Measurements from ENCODE around the gene TMEM131. TPM values are rescaled to one million over a fixed set of nuclear protein-coding genes. Genes with fewer than 3 reads are reported as not detected.
"Not testable (repeated sequence)": the region's sequence is repeated elsewhere in the genome, so short reads cannot be mapped to it uniquely, and the experiment has no call there.

TMEM131 gene
- total and polyA plus RNA-seq, 7 donors = 4.8 to 37.5 (median 24.3) TPM

GRCh38 chr2:97845133-97845532 is 150.6 kb downstream of the TMEM131 start:
- no peaks in the 10 kb centered on the region for H3K4me1 ChIP-seq
- TF ChIP-seq EP300 (IDR thresholded peaks at IDR 0.05) (no peak), POLR2AphosphoS5 (IDR thresholded peaks at IDR 0.05) (no peak), POLR2A (IDR thresholded peaks at IDR 0.05) (no peak), CTCF (IDR thresholded peaks at IDR 0.05) (no peak)
- no peak for DNase-seq
- no peak overlapping the region for H3K4me3 ChIP-seq
- no peaks in the 10 kb centered on the region for H3K27me3 ChIP-seq
- no peaks in the 10 kb centered on the region for H3K9me3 ChIP-seq
- H3K36me3 ChIP-seq = peaks cover 0 to 16% (median 6%) of the 10 kb centered on the region in 4 donors
- H3K27ac ChIP-seq = no peak overlapping the region
- intact Hi-C loops (cut with DNase I) = no loop called here
- 66 to 69% methylated on average over 4 of the region's 4 CpGs for WGBS, 2 donors

GRCh38 chr2:97844311-97844859 is 151.4 kb downstream of the TMEM131 start:
- Histone ChIP-seq H3K9me3 (no peaks in the 10 kb centered on the region), H3K27ac (no peak overlapping the region), H3K4me1 (no peaks in the 10 kb centered on the region), H3K4me3 (no peak overlapping the region), H3K36me3 (peaks cover 0 to 23% (median 7%) of the 10 kb centered on the region in 4 donors), H3K27me3 (no peaks in the 10 kb centered on the region)
- WGBS, 2 donors = 19 to 64% methylated on average over 2 of the region's 2 CpGs
- no peak for DNase-seq
- intact Hi-C loops (cut with DNase I) = no loop called here
- TF ChIP-seq POLR2AphosphoS5 (IDR thresholded peaks at IDR 0.05) (no peak), CTCF (IDR thresholded peaks at IDR 0.05) (no peak), EP300 (IDR thresholded peaks at IDR 0.05) (no peak), POLR2A (IDR thresholded peaks at IDR 0.05) (no peak)

GRCh38 chr2:97840198-97840597 is 155.6 kb downstream of the TMEM131 start:
- DNase-seq = no peak
- intact Hi-C loops (cut with DNase I) = no loop called here
- WGBS, 2 donors = 95% methylated on average over 6 of the region's 6 CpGs
- no peak overlapping the region for H3K4me3 ChIP-seq
- no peaks in the 10 kb centered on the region for H3K27me3 ChIP-seq
- H3K4me1 ChIP-seq = no peaks in the 10 kb centered on the region
- TF ChIP-seq POLR2AphosphoS5 (IDR thresholded peaks at IDR 0.05) (no peak), POLR2A (IDR thresholded peaks at IDR 0.05) (no peak), EP300 (IDR thresholded peaks at IDR 0.05) (no peak), CTCF (IDR thresholded peaks at IDR 0.05) (no peak)
- H3K36me3 ChIP-seq = peaks cover 0 to 39% (median 7%) of the 10 kb centered on the region in 4 donors
- no peak overlapping the region for H3K27ac ChIP-seq
- H3K9me3 ChIP-seq = no peaks in the 10 kb centered on the region

GRCh38 chr2:97834610-97835009 is 161.1 kb downstream of the TMEM131 start:
- H3K9me3 ChIP-seq = no peaks in the 10 kb centered on the region
- H3K27ac ChIP-seq = no peak overlapping the region
- TF ChIP-seq EP300 (IDR thresholded peaks at IDR 0.05) = no peak
- TF ChIP-seq CTCF (IDR thresholded peaks at IDR 0.05) = no peak
- TF ChIP-seq POLR2AphosphoS5 (IDR thresholded peaks at IDR 0.05) = no peak
- TF ChIP-seq POLR2A (IDR thresholded peaks at IDR 0.05) = no peak
- H3K27me3 ChIP-seq = no peaks in the 10 kb centered on the region
- DNase-seq = no peak
- peaks cover 0 to 27% (median 0%) of the 10 kb centered on the region in 4 donors for H3K36me3 ChIP-seq
- H3K4me3 ChIP-seq = no peak overlapping the region
- WGBS, 2 donors = 71 to 82% methylated on average over 1 of the region's 1 CpG
- intact Hi-C loops (cut with DNase I) = no loop called here
- peaks cover 0 to 8% (median 0%) of the 10 kb centered on the region in 4 donors for H3K4me1 ChIP-seq

GRCh38 chr2:97831121-97831520 is 164.6 kb downstream of the TMEM131 start:
- intact Hi-C loops (cut with DNase I) = no loop called here
- no peak overlapping the region for H3K4me3 ChIP-seq
- no peaks in the 10 kb centered on the region for H3K27me3 ChIP-seq
- H3K4me1 ChIP-seq = peaks cover 0 to 8% (median 0%) of the 10 kb centered on the region in 4 donors
- DNase-seq = no peak
- H3K9me3 ChIP-seq = no peaks in the 10 kb centered on the region
- TF ChIP-seq POLR2AphosphoS5 (IDR thresholded peaks at IDR 0.05) (no peak), CTCF (IDR thresholded peaks at IDR 0.05) (no peak), EP300 (IDR thresholded peaks at IDR 0.05) (no peak), POLR2A (IDR thresholded peaks at IDR 0.05) (no peak)
- 73 to 81% methylated on average over 2 of the region's 2 CpGs for WGBS, 2 donors
- no peak overlapping the region for H3K27ac ChIP-seq
- peaks cover 0 to 22% (median 0%) of the 10 kb centered on the region in 4 donors for H3K36me3 ChIP-seq

GRCh38 chr2:97829255-97829654 is 166.5 kb downstream of the TMEM131 start:
- H3K27ac ChIP-seq; intact Hi-C loops (cut with DNase I); H3K9me3 ChIP-seq; H3K4me1 ChIP-seq; H3K27me3 ChIP-seq; H3K4me3 ChIP-seq; DNase-seq: not testable (repeated sequence)
- peaks cover 0 to 13% (median under 1%) of the 10 kb centered on the region in 4 donors for H3K36me3 ChIP-seq
- WGBS, 2 donors = 98% methylated on average over 10 of the region's 10 CpGs

- H3K4me1 ChIP-seq; H3K27me3 ChIP-seq; intact Hi-C loops (cut with DNase I); DNase-seq; H3K4me3 ChIP-seq; H3K9me3 ChIP-seq; H3K27ac ChIP-seq: not testable (repeated sequence)
- H3K36me3 ChIP-seq = peaks cover 0 to 11% (median 2%) of the 10 kb centered on the region in 4 donors
- WGBS, 2 donors = 97 to 99% methylated on average over 19 of the region's 19 CpGs
Measured at GRCh38 chr2:97827013-97827412, 168.7 kb downstream of the TMEM131 start.

All from sigmoid colon (tissue), 7 donors.